SK-N-SH treated with all-trans-retinoic acid at 6 μM for 48 hours (cell line): ENCODE data around the gene PRKAR1B.
A peak's percentile ranks its signal among the peaks of the same experiment; 100 is the strongest.

Source experiments
- ATAC-seq: fragments of 200-7000 bp; cut with Tn5 transposase; 3 replicates; pipeline ENCODE4 v1.9.1; 2020; ENCODE audit warnings: mild to moderate bottlenecking, moderate library complexity
- ARNTL ChIP-seq: fragments of 450-650 bp; formaldehyde crosslinking; IDR thresholded peaks from 2 replicates; pipeline ENCODE4 v1.5.0; 2020; ENCODE audit warnings: low read depth, mild to moderate bottlenecking, moderate library complexity, borderline replicate concordance
- BACH2 ChIP-seq: fragments of 250-450 bp; sonication (Bioruptor Pico); IDR thresholded peaks from 2 replicates; pipeline ENCODE4 v1.9.0; 2021; ENCODE audit warnings: mild to moderate bottlenecking, borderline replicate concordance
- CSRNP3 ChIP-seq: fragments of 250-450 bp; sonication (Bioruptor Pico); IDR thresholded peaks from 2 replicates; pipeline ENCODE4 v1.5.1; 2021; ENCODE audit warnings: mild to moderate bottlenecking, moderate library complexity
- ESRRG ChIP-seq: fragments of 250-450 bp; sonication (Bioruptor Pico); IDR thresholded peaks from 2 replicates; pipeline ENCODE4 v1.6.1; 2021; ENCODE audit warnings: mild to moderate bottlenecking
- GLIS3 ChIP-seq: fragments of 250-450 bp; sonication (Bioruptor Pico); IDR thresholded peaks from 2 replicates; pipeline ENCODE4 v1.5.0; 2020; ENCODE audit warnings: mild to moderate bottlenecking, moderate library complexity
- ISL1 ChIP-seq: fragments of 250-450 bp; sonication (Bioruptor Pico); IDR thresholded peaks from 2 replicates; pipeline ENCODE4 v2.1.2; 2022; ENCODE audit warnings: mild to moderate bottlenecking, moderate library complexity
- OSR1 ChIP-seq: fragments of 250-450 bp; sonication (Bioruptor Pico); IDR thresholded peaks from 2 replicates; pipeline ENCODE4 v1.8.0; 2022; ENCODE audit warnings: moderate library complexity, mild to moderate bottlenecking, inconsistent platforms
- PATZ1 ChIP-seq: fragments of 250-450 bp; sonication (Bioruptor Pico); IDR thresholded peaks from 2 replicates; pipeline ENCODE4 v1.8.0; 2020; ENCODE audit warnings: mild to moderate bottlenecking, moderate library complexity, borderline replicate concordance
- POU6F1 ChIP-seq: fragments of 250-450 bp; sonication (Bioruptor Pico); IDR thresholded peaks from 2 replicates; pipeline ENCODE4 v1.8.0; 2021; ENCODE audit warnings: low read depth, mild to moderate bottlenecking, moderate library complexity, borderline replicate concordance
- PPARA ChIP-seq: fragments of 250-450 bp; sonication (Bioruptor Pico); IDR thresholded peaks from 2 replicates; pipeline ENCODE4 v1.5.0; 2020; ENCODE audit warnings: mild to moderate bottlenecking, borderline replicate concordance
- RARB ChIP-seq: fragments of 250-450 bp; sonication (Bioruptor Pico); IDR thresholded peaks from 2 replicates; pipeline ENCODE4 v1.8.0; 2021; ENCODE audit warnings: mild to moderate bottlenecking, moderate library complexity
- SNAI2 ChIP-seq: fragments of 250-450 bp; sonication (Bioruptor Pico); IDR thresholded peaks from 2 replicates; pipeline ENCODE4 v1.5.0; 2020; ENCODE audit warnings: mild to moderate bottlenecking, moderate library complexity
- TCF4 ChIP-seq: fragments of 250-450 bp; sonication (Bioruptor Pico); IDR thresholded peaks from 2 replicates; pipeline ENCODE4 v1.8.0; 2021; ENCODE audit warnings: mild to moderate bottlenecking, moderate library complexity, borderline replicate concordance
- TOX ChIP-seq: fragments of 250-450 bp; sonication (Bioruptor Pico); IDR thresholded peaks from 2 replicates; pipeline ENCODE4 v1.8.0; 2021; ENCODE audit warnings: mild to moderate bottlenecking, moderate library complexity, borderline replicate concordance
- TSHZ2 ChIP-seq: fragments of 250-450 bp; sonication (Bioruptor Pico); IDR thresholded peaks from 2 replicates; pipeline ENCODE4 v1.5.0; 2020; ENCODE audit warnings: mild to moderate bottlenecking, moderate library complexity
- ZC3H10 ChIP-seq: fragments of 250-450 bp; sonication (Bioruptor Pico); IDR thresholded peaks from 2 replicates; pipeline ENCODE4 v1.5.1; 2021; ENCODE audit warnings: mild to moderate bottlenecking, moderate library complexity
- ZFP3 ChIP-seq: fragments of 250-450 bp; sonication (Bioruptor Pico); IDR thresholded peaks from 2 replicates; pipeline ENCODE4 v1.5.0; 2020; ENCODE audit warnings: mild to moderate bottlenecking, moderate library complexity
- ZFP30 ChIP-seq: fragments of 450-650 bp; formaldehyde crosslinking; IDR thresholded peaks from 2 replicates; pipeline ENCODE4 v1.5.0; 2022; ENCODE audit warnings: mild to moderate bottlenecking, moderate library complexity
- ZNF565 ChIP-seq: fragments of 450-650 bp; formaldehyde crosslinking; conservative IDR thresholded peaks from 2 replicates; pipeline ENCODE4 v1.5.0; 2020; ENCODE audit warnings: low read depth, mild to moderate bottlenecking, moderate library complexity
- ZNF8 ChIP-seq: fragments of 450-650 bp; formaldehyde crosslinking; IDR thresholded peaks from 2 replicates; pipeline ENCODE4 v1.5.0; 2020; ENCODE audit warnings: mild to moderate bottlenecking, moderate library complexity

Gene PRKAR1B

GRCh38 chr7:770741-771166 is 43.7 kb upstream of the PRKAR1B start:
- TF ChIP-seq SNAI2 (CRISPR knock-in tag) (no peak), ZFP30 (CRISPR knock-in tag) (no peak), RARB (no peak), ZNF565 (CRISPR knock-in tag) (no peak), ESRRG (CRISPR knock-in tag) (no peak), TCF4 (no peak), ZC3H10 (CRISPR knock-in tag) (no peak), ZNF8 (CRISPR knock-in tag) (no peak), ISL1 (CRISPR knock-in tag) (no peak), ZFP3 (CRISPR knock-in tag) (no peak)
- no peak for ATAC-seq

- TF ChIP-seq TSHZ2 (CRISPR knock-in tag) (no peak), SNAI2 (CRISPR knock-in tag) (no peak), BACH2 (no peak), PPARA (no peak), ZFP3 (CRISPR knock-in tag) (no peak), TCF4 (no peak), ARNTL (CRISPR knock-in tag) (no peak), ZFP30 (CRISPR knock-in tag) (no peak), CSRNP3 (no peak), ISL1 (CRISPR knock-in tag) (no peak), OSR1 (no peak), TOX (CRISPR knock-in tag) (no peak), ZNF8 (CRISPR knock-in tag) (no peak), ZNF565 (CRISPR knock-in tag) (no peak), POU6F1 (CRISPR knock-in tag) (no peak)
Observed at GRCh38 chr7:770336-770735, 43.3 kb upstream of the PRKAR1B start.

GRCh38 chr7:768881-769504 is 41.9 kb upstream of the PRKAR1B start:
- TF ChIP-seq ZNF565 (CRISPR knock-in tag) = no peak
- TF ChIP-seq RARB = no peak
- no peak for TF ChIP-seq PPARA
- no peak for TF ChIP-seq PATZ1 (CRISPR knock-in tag)
- TF ChIP-seq POU6F1 (CRISPR knock-in tag) = no peak
- TF ChIP-seq TOX (CRISPR knock-in tag) = no peak
- TF ChIP-seq ZNF8 (CRISPR knock-in tag) = no peak
- no peak for TF ChIP-seq ZC3H10 (CRISPR knock-in tag)
- no peak for TF ChIP-seq ZFP30 (CRISPR knock-in tag)
- no peak for TF ChIP-seq TSHZ2 (CRISPR knock-in tag)
- TF ChIP-seq GLIS3 = no peak
- no peak for TF ChIP-seq BACH2
- TF ChIP-seq ARNTL (CRISPR knock-in tag) = no peak
- no peak for TF ChIP-seq OSR1
- no peak for TF ChIP-seq ZFP3 (CRISPR knock-in tag)
- TF ChIP-seq ISL1 (CRISPR knock-in tag) = no peak
- TF ChIP-seq SNAI2 (CRISPR knock-in tag) = no peak
- no peak for TF ChIP-seq CSRNP3
- ATAC-seq = peak; percentile 0; the same call in 2 of the 3 replicates

More at GRCh38 chr7:770336-770735, 43.3 kb upstream of the PRKAR1B start:
- no peak for ATAC-seq
